Stimulated activated naive CD8-positive, alpha-beta T cell treated with anti-CD3 and anti-CD28 coated beads, Interleukin-15, Interleukin-2, amounts not matched to agents 100 ng/mL and 50 ng/mL, for 24 hours (primary cell): ENCODE measurements around the gene GNA15.
"Not testable (repeated sequence)": the region's sequence is repeated elsewhere in the genome, so short reads cannot be mapped to it uniquely, and the experiment has no call there.

ENCODE experiments used
- H3K27ac Mint-ChIP-seq: one replicate; pipeline ENCODE4 v1.8.0; 2021; ENCODE audit warnings: mild to moderate bottlenecking, mixed read lengths
- H3K27me3 Mint-ChIP-seq: one replicate; pipeline ENCODE4 v1.8.0; 2021; ENCODE audit warnings: mixed read lengths
- H3K36me3 Mint-ChIP-seq: one replicate; pipeline ENCODE4 v1.8.0; 2021; ENCODE audit warnings: low read depth, mixed read lengths
- H3K4me1 Mint-ChIP-seq: one replicate; pipeline ENCODE4 v1.8.0; 2021; ENCODE audit warnings: low read depth, mixed read lengths
- H3K4me3 Mint-ChIP-seq: one replicate; pipeline ENCODE4 v1.8.0; 2021; ENCODE audit warnings: mild to moderate bottlenecking, mixed read lengths
- H3K9me3 Mint-ChIP-seq: one replicate; pipeline ENCODE4 v1.8.0; 2021; ENCODE audit warnings: mixed read lengths

Gene GNA15

GRCh38 chr19:3192684-3193083 lies 56.9 kb downstream of the GNA15 start:
- Mint-ChIP-seq H3K9me3 (no peaks in the 10 kb centered on the region), H3K27ac (no peak overlapping the region), H3K4me3 (no peak overlapping the region), H3K4me1 (peaks cover 22% of the 10 kb centered on the region), H3K36me3 (peaks cover 23% of the 10 kb centered on the region), H3K27me3 (no peaks in the 10 kb centered on the region)

DNA sequence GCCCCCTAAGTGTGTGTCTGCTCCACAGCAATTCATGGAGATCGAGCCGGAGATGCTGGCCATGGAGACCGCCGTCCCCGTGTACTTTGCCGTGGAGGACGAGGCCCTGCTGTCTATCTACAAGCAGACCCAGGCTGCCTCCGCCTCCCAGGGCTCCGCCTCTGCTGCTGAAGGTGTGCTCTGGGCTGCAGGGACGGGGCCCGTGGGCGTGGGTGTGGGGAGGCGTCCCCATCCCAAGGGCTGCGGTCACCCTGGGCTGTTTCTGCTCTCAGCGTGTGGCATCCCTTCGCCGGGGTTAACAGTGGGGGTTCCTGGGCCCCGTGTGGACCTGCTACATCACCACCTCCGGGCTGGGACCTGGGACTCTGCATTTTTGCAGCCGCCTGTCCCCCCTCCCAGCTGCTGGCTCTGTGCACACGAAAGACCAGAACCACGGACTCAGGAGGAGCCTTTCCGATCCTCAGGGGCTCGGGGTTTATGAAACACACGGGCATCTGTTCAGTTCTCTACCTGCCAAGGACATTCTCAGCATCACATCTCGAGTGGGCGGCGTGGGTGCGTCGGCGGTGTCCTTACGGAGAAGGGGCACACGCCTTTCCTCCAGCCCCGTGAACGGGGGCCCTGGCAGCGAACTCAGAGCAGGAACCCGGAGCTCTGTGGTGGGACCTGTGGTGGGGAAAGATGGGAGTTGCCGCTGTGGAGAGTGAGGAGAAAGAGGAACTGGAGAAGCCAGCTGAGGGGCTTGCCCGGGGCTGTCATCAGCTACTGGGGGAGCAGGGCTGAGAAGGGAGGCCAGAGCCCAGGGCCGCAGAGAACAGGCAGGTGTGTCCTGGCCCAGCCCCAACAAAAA lies 57.6 kb downstream of the GNA15 start:
- Mint-ChIP-seq H3K9me3 (no peaks in the 10 kb centered on the region), H3K27ac (no peak overlapping the region), H3K4me1 (peaks cover 14% of the 10 kb centered on the region), H3K36me3 (peaks cover 23% of the 10 kb centered on the region), H3K4me3 (no peak overlapping the region), H3K27me3 (no peaks in the 10 kb centered on the region)

DNA sequence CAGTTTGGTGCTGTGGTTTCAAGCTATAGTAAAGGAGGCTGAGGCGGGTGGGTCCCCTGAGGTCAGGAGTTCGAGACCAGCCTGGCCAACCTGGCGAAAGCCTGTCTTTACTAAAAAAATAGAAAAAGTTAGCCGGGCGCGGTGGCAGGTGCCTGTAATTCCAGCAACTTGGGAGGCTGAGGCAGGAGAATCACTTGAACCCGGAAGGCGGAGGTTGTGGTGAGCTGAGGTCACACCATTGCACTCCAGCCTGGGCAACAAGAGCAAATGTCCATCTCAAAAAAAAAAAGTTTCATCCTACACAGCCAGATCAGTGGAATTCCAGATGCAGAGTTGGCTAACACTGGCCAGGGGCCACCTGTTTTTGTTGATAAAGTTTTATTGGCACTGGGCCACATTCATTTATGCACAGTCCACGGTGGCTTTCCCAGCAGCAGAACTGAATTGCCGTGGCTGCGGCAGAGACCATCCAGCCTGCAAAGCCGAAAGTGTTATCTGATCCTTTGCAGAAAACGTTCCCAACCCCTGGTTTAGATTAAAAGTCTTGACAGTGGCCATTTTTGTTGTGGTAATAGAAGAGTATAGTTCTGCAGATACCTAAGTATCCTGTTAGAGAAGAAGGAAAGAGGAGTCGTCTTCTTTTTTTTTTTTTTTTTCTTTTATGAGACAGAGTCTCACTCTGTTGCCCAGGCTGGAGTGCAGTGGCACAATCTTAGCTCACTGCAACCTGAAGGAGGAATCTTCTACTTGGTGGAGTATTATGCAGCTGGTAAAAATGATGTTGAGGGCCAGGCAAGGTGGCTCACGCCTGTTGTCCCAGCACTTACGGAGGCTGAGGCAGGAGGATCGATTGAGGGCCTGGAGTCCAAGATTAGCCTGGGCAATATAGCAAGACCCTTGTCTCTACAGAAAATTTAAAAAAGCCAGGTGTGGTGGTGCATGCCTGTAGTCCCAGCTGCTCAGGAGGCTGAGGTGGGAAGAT lies 58.6 kb downstream of the GNA15 start:
- no peak overlapping the region for H3K27ac Mint-ChIP-seq
- no peaks in the 10 kb centered on the region for H3K9me3 Mint-ChIP-seq
- H3K4me1 Mint-ChIP-seq, result peaks cover 5% of the 10 kb centered on the region
- H3K27me3 Mint-ChIP-seq, result no peaks in the 10 kb centered on the region
- peaks cover 18% of the 10 kb centered on the region for H3K36me3 Mint-ChIP-seq
- H3K4me3 Mint-ChIP-seq, result no peak overlapping the region

GRCh38 chr19:3196064-3196932 lies 60.5 kb downstream of the GNA15 start:
- Mint-ChIP-seq H3K4me1 (no peaks in the 10 kb centered on the region), H3K36me3 (peaks cover 18% of the 10 kb centered on the region), H3K27ac (no peak overlapping the region)

GRCh38 chr19:3196933-3197205 lies 61.0 kb downstream of the GNA15 start:
- Mint-ChIP-seq H3K4me3 (no peak overlapping the region), H3K27ac (no peak overlapping the region), H3K36me3 (peaks cover 18% of the 10 kb centered on the region), H3K9me3 (no peaks in the 10 kb centered on the region), H3K27me3 (no peaks in the 10 kb centered on the region), H3K4me1 (no peaks in the 10 kb centered on the region)

More at GRCh38 chr19:3196064-3196932, 60.5 kb downstream of the GNA15 start:
- Mint-ChIP-seq H3K4me3 (no peak overlapping the region), H3K9me3 (no peaks in the 10 kb centered on the region), H3K27me3 (no peaks in the 10 kb centered on the region)

DNA sequence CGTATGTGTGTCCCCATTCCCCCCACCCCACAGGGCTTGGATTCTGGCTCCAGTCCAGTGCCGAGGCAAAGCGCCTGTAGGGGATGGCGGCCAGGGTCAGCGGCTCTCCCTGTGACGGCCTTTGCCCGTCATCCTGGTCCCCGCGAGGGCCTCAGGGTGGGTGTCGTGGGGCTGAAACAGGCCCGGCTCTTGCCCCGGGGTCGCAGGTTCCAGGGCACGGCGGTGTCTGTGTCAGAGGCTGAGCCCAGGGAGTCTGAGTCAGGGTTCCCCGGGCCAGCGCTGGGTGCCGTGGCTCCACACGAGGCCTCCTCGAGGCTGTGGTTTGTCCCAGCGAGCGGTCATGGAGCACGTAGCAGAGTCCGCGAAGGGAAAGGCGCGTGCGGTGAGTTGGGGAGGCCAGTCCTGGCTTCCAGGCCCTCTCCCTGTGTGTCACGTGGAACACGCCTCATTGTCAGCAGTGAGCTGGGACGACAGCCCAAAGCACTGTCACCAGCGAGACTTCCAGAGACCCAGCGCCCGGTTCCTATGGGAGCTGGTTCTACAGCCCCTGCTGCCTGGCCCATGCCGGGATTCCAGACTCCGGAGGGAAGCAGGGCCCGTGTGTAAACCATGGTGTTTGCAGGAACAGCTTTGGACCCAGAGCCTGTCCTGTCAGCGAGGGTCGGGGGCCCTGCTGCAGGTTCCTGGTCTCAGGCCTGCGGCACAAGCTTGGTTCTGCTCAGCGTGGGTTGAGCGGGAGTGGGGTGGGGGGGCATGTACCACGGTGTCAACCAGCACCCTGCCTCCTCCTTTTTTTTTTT lies 63.3 kb downstream of the GNA15 start:
- peaks cover 12% of the 10 kb centered on the region for H3K36me3 Mint-ChIP-seq
- no peaks in the 10 kb centered on the region for H3K27me3 Mint-ChIP-seq
- no peak overlapping the region for H3K4me3 Mint-ChIP-seq
- no peaks in the 10 kb centered on the region for H3K9me3 Mint-ChIP-seq
- no peaks in the 10 kb centered on the region for H3K4me1 Mint-ChIP-seq
- no peak overlapping the region for H3K27ac Mint-ChIP-seq

DNA sequence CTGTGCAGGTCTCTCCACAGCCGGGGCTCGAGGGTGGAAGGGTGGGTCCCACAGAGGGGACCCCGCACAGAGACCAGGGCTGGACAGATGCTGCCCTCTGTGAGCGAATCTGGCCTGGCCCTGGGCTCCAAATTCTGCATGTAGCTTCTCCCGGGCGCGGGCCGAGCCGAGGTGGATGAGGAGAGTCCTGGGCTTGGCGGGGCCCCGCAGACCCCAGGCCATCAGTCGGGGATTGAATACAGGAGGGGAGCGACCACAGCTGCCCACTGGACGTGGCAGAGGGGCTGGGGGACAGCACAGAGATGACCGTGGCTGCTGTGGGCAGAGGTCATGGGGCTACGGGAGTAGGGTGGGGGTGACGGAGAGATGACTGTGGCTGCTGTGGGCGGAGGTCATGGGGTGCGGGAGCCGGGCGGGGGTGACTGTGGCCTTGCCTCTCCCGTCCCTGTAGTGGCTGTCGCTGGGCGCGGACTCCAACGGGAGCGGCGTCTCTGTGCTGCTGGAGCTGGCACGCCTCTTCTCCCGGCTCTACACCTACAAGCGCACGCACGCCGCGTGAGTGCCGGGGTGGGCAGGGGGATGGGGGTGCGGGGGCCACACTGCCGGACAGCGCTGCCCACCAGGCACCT lies 65.4 kb downstream of the GNA15 start:
- Mint-ChIP-seq H3K4me1 (no peaks in the 10 kb centered on the region), H3K9me3 (no peaks in the 10 kb centered on the region), H3K27me3 (no peaks in the 10 kb centered on the region), H3K36me3 (peaks cover 4% of the 10 kb centered on the region), H3K27ac (no peak overlapping the region), H3K4me3 (no peak overlapping the region)

DNA sequence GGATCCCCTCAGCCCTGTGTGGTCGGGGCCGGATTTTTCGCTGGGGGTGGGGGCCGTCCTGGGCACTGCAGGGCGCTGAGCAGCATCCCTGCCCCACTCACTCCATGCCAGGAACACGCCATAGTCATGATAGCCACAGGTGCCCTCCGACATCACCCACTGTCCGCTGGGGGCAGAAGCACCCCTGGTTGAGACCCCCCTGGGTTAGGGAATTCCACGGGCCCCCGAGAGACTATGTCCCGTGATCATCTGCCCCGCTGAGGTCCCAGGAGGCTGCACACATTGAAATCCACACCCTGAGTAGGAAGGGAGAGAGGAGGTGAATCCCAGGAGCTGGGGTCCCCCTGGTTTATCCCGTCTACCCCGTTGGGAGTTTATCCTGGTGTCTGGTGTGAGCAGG lies 66.1 kb downstream of the GNA15 start:
- Mint-ChIP-seq H3K4me1 (no peaks in the 10 kb centered on the region), H3K27ac (no peak overlapping the region), H3K4me3 (no peak overlapping the region), H3K9me3 (no peaks in the 10 kb centered on the region), H3K27me3 (no peaks in the 10 kb centered on the region), H3K36me3 (peaks cover 4% of the 10 kb centered on the region)

DNA sequence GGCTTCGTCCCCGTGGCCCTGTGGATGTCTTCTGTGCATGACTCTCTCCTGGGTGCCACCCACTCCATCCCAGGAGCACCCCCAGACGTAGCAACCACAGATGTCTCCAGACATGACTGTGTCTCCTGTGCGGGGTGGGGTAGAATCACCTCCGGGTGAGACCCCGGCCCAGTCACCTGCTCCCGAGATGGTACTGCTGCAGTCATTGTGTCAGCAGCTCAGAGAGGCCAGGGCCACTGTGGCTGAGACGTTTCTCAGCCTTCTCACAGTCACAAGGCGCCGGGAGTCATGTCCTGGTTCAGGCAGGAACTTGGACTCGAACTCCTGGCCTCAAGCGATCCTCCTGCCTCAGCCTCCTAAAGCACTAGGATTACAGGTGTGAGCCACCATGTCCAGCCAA lies 66.5 kb downstream of the GNA15 start:
- Mint-ChIP-seq H3K27me3 (no peaks in the 10 kb centered on the region), H3K4me3 (no peak overlapping the region), H3K27ac (no peak overlapping the region), H3K4me1 (no peaks in the 10 kb centered on the region), H3K36me3 (peaks cover 4% of the 10 kb centered on the region), H3K9me3 (no peaks in the 10 kb centered on the region)

DNA sequence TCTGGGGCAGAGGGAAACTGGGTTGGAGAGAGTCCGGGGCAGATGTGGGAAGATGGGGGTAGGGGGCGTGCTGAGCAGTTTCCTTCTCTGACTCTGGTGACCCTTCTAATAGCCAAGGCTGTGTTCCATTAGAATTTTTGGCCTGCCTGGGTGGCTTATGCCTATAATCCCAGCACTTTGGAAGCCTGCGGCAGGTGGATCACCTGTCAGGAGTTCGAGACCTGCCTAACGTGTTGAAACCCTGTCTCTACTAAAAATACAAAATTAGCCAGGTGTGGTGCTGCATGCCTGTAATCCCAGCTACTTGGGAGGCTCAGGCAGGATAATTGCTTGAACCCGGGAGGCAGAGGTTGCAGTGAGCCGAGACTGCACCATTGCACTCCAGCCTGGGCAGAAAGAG lies 67.1 kb downstream of the GNA15 start:
- not testable (repeated sequence) for H3K27me3 Mint-ChIP-seq, H3K36me3 Mint-ChIP-seq, H3K4me3 Mint-ChIP-seq, H3K4me1 Mint-ChIP-seq, H3K9me3 Mint-ChIP-seq, H3K27ac Mint-ChIP-seq

DNA sequence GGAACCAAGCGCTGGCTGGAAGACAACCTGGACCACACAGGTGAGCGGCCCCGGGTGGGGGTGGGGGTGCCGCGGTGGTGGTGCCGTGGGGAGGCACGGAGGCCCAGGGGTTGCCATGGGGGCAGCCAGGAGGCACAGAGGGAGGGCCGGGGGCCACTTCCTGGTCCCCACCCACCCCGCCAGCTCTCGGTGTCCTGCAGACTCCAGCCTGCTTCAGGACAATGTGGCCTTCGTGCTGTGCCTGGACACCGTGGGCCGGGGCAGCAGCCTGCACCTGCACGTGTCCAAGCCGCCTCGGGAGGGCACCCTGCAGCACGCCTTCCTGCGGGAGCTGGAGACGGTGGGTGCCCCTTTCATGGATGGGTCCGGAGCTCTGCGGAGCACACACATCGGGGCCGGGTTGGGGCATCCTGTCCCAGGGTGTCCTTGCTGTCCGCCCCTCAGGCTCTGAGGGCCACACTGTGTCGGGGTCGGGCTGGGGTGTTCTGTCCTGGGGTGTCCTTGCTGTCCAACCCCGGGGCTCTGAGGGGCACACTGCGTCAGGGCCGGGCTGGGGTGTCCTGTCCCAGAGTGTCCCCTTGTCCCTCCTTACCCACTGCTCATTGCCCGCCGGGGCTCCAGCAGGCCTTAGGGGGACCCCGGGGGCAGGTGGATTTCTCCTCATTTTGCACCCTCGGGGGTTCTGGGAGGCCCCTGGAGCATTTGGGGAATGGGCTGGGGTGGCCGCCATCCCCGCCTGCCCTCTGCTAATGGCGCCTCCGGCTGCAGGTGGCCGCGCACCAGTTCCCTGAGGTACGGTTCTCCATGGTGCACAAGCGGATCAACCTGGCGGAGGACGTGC lies 68.2 kb downstream of the GNA15 start:
- Mint-ChIP-seq H3K27me3 (no peaks in the 10 kb centered on the region), H3K9me3 (no peaks in the 10 kb centered on the region), H3K4me1 (no peaks in the 10 kb centered on the region), H3K27ac (no peak overlapping the region), H3K4me3 (no peak overlapping the region), H3K36me3 (peaks cover 4% of the 10 kb centered on the region)

DNA sequence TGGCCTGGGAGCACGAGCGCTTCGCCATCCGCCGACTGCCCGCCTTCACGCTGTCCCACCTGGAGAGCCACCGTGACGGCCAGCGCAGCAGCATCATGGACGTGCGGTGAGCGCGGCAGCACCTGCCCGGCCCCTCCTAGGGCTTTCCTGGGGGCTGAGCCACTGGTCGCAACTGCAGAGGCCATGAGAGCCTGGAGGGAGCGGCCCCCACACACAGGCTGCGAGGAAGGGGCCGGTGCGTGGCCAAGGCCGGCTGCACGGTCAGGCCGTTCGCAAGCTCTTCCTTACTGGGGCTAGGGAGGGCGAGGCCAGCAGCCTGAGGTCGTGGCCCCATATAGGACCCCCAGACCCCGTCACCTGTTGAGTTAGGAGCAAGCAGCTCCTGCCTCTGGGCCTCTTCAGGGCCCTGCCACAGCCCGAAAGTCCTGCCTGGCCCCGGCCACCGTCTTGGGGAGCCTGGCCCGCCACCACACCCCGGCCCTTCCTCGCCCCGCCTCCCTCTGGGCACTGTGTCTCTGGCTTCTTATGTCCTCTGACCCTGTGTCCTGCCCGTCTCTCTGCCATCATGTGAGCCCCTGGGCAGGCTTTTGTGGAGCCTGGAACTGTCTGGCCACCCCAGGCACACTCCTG lies 68.9 kb downstream of the GNA15 start:
- peaks cover 4% of the 10 kb centered on the region for H3K36me3 Mint-ChIP-seq
- no peak overlapping the region for H3K27ac Mint-ChIP-seq
- no peak overlapping the region for H3K4me3 Mint-ChIP-seq
- no peaks in the 10 kb centered on the region for H3K9me3 Mint-ChIP-seq
- no peaks in the 10 kb centered on the region for H3K27me3 Mint-ChIP-seq
- H3K4me1 Mint-ChIP-seq, result no peaks in the 10 kb centered on the region
